Measurements from ENCODE around the gene PTPRN.
A peak's percentile ranks its signal among the peaks of the same experiment; 100 is the strongest.

Gene PTPRN

DNA sequence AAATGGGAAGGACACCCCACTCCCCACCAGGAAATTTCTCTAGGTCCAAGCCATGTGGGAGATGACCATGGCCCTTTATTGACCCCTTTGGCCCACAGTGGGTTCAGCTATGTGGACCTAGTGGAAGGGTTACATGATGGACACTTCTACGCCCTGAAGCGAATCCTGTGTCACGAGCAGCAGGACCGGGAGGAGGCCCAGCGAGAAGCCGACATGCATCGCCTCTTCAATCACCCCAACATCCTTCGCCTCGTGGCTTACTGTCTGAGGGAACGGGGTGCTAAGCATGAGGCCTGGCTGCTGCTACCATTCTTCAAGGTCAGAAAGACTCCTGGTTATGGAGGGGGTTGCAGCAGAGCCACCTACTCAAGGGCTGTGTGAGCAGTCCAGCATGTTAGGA is 62.6 kb downstream of the PTPRN start:
- no peak for DNase-seq (ENCODE audit: low read depth in 3 of 3, low spot score in 1 of 3)

DNA sequence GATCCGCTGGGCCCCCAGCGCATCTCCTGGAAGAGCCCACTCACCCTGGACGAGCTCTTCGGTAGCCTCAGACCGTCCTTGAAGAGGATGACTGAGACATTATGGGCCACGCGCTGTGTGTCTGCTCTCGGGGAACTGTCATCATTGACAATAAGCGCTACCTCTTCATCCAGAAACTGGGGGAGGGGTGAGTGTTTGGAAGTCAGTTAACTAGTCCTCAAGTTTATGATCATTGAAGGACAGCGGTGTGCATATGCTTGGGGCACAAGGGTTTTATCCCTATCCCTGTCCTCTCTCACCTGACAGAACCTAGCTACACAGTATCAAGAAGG is 63.3 kb downstream of the PTPRN start:
- DNase-seq (ENCODE audit: low read depth in 3 of 3, low spot score in 1 of 3): no peak

DNA sequence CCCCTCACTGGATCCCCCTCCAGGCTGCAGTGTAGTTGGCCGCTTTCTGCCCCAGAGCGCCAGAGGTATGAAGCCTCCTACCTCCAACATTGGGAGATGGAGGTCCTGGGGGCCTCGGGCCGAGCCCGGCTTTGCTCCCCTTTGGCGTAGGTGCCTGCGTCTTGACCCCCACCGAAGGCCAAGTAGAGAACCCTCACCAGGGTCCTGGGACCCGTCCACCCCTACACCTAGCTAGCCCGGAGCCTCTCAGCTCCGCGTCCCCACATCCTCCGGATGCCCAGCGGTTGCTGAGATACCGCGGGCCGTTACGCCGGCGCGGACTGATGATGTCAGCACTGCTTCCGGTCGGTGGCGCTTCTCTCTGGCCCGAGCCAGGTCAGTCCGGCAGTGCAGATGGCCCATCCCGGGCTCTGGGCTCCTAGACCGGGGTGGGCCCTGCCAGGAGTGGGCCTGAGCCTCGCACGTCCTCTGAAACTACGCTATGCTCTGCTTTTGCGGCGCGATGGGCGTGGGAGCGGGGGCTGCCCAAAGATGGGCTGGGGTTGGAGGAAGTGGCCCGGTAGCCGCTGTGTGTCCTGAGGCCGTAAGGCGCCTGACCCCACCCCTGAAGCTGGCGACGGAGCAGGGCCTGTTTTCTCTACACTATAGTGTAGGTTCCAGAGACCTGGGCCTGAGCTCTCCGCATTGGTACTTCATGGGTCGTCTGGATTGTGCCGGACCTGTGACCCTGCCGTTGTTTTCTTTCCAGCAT is 63.9 kb downstream of the PTPRN start, which contains the start of the genes GLB1L and STK16:
Gene GLB1L (minus strand): TSS at position 297 of the 751 bp plus-strand sequence. CDS start 1,871 bp downstream, outside the sequence.
Gene STK16 (plus strand): TSS at position 332 of the 751 bp plus-strand sequence. CDS start 521 bp downstream, outside the sequence.
- DNase-seq (ENCODE audit: low read depth in 3 of 3, low spot score in 1 of 3): peak; percentile 68 to 85 (median 70)

DNA sequence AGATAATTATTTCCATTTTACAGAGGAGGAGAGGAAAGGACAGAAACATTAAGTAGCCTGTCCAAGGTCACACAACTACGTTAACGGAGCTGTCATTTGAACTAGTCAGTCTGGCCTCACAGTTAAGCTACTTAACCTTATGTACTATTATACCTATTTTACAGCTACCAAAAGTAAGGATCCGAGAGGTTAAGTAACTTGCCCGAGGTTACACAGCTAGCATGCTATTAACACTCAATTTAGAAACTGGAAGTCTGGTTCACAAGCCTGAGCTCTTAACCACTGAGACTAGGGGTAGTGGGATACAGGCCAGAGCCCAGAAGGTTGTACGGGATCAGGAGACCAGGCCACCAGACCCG is 64.4 kb downstream of the PTPRN start:
- DNase-seq (ENCODE audit: low read depth in 3 of 3, low spot score in 1 of 3): no peak

- DNase-seq (ENCODE audit: low read depth in 3 of 3, low spot score in 1 of 3): no peak
Measured at GRCh38 chr2:219243291-219243761, 65.9 kb downstream of the PTPRN start.
